Measurements from ENCODE around the gene SLC6A16.

DNA sequence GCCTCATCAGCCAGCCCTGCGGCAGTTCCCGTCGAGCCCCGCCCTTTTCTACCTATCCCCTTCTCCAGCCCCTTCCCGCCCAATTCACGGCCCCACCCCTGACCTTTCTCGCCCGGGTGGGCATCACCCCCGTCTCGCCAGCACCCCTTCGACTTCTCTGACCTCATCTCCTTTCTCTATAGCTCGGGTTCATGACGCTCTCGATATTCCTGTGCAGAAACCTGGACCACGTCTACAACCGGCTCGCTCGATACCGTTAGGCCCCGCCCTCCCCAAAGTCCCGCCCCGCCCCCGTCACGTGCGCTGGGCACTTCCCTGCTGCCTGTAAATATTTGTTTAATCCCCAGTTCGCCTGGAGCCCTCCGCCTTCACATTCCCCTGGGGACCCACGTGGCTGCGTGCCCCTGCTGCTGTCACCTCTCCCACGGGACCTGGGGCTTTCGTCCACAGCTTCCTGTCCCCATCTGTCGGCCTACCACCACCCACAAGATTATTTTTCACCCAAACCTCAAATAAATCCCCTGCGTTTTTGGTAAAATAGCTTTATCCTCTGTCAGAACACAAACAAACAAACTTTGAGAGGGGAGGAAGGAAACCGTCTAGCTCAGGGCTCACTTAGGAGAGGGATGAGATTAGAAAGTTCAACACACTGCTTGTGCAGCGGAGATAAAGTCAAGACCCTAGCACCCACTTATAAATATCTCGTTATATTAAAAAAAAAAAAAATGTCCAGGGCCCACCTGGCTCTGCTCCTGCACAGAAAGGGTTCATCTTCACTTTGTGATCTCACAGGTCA, 15.3 kb upstream of the SLC6A16 start:
- no peak for TF ChIP-seq CTCF (IDR thresholded peaks at IDR 0.05)
- TF ChIP-seq POLR2A (IDR thresholded peaks at IDR 0.05), result no peak

Measured in adrenal gland (tissue), 5 donors.